GOT3 (cell line): ENCODE measurements around the gene CAMK2D.
A peak's percentile ranks its signal among the peaks of the same experiment; 100 is the strongest.

ENCODE experiments used
- DNase-seq: peaks from one replicate; lab custom pipeline; 2025; ENCODE audit warnings: mixed read lengths; lab: John Stamatoyannopoulos, UW

CAMK2D gene

GRCh38 chr4:113472864-113473263 lies 288.7 kb downstream of the CAMK2D start:
- DNase-seq = no peak

DNA sequence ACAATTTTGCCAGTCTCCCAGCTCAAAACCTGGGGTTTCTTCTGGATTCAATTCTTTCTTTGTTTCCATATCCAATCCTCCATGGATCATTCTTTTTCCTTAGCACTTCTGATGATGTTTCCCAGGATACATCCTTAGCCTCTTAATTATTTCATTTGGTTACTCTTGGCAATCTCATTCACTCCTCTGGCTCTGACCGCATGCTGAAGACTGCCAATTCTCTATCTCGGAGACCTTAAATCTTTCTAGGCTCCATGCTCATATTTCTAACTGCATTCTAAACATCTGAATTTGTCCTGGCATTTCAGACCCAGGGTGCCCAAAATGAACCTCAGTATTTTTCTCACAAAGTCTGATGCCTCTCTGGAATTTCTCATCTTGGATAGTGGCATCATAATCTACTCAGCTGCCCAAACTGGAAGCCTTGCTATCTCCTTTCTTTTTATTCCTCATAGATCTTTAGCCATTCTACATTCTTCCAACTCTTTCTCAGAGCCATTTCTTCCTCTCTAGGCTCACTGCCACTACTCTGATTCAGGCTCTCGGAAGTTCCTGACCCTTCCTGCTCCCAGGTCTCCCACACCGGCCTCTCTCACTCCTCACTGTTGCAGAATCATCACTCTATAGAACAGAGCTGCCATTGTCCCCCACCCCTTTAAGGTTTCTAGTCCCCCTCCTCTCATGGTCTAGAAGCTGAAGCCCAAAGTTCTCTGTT lies 290.2 kb downstream of the CAMK2D start:
- DNase-seq = no peak

DNA sequence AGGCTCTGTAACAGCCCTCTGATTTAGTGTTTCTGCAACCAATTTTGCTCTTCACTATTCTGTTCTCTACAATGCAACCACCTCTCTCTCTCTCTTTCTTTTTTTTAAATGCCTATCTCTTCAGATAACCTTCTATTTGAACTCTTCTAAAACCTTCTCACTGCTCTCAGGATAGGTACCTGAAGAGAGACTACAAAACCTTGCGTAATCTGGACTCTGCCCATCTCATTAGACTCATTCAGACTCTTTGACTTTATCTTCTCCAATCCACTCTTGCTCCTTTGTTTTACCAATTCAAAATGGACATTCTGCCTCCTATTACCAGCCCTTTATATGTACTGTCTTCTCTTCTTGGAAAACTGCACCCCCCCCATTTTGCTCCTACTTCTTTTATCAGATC lies 291.6 kb downstream of the CAMK2D start:
- DNase-seq = no peak

DNA sequence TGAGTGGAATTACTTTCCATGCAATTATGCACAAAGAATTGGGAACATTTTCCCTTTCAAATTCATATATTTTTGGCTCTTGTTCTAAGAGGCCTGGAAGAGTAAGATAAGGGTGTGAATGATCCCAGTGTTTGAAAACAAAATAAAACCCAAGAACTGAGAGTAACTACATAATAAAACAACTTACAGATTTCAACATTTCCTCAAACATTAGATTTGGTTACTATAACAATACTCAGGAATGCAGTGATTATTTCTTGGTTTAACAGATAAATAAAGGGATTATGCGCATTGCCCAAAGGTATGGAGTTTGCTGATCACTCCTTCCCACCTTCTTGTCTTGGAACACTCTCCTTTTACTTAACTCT lies 292.5 kb downstream of the CAMK2D start:
- no peak for DNase-seq

GRCh38 chr4:113468165-113469022 lies 293.1 kb downstream of the CAMK2D start:
- DNase-seq = peak; percentile 34

- DNase-seq = no peak
Observed at GRCh38 chr4:113467581-113467980, 294.0 kb downstream of the CAMK2D start.

DNA sequence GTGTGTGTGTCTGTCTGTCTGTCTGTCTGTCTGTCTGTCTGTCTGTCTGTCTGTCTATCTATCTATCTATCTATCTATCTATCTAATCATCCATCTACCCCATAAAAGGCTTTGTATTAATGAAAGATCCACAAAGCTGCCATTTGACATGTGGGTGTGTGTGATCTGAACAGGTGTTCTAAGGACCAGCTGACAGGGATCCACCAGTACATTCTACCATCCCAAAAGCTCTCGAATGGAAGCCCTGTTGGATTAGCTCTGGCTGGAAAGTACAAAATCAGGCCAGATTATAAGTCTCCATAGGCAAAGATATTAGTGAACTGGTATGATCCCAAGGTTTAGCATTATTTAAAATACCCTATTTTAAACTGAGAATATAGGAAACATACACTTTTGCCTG lies 299.3 kb downstream of the CAMK2D start:
- no peak for DNase-seq

DNA sequence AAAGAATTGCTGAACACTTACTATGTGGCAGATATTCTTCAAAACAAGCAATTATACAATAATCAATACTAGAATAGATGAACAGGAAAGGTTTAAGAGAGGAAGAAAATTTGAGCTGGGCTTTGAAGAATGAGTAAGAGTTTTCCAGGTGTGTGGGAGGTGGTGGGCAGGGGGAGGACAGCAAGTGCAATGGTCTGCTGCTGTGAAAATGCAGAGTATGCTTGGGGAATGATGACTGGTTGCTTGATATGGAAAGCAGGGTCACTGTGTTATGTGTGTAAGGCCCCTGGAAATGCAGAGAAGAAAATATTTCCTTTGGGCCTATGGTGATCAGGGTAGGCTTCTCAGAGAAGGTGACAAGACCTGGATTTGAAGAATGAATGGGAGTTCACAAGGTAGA lies 300.3 kb downstream of the CAMK2D start:
- DNase-seq = no peak

GRCh38 chr4:113457886-113458285 lies 303.7 kb downstream of the CAMK2D start:
- DNase-seq = no peak

GRCh38 chr4:113457121-113457520 lies 304.4 kb downstream of the CAMK2D start:
- DNase-seq = no peak

DNA sequence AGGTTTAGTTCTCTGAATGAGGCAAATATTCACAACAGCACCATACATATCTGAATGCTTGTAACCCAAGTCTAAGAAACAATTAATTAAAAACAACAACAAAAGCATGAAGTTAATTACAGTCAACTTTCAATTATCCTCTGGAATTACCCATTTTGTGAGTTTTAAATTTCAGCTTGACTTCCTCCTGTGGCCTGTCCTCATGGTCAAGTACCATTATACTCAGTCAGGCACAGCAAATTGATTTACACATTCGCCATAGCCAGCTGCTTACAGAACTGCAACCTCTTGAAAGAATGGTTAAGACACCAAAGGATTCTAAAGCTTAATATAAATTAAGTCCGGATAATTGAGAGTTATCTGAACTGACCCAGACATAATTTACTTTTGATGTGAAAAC lies 306.5 kb downstream of the CAMK2D start:
- DNase-seq = no peak

- DNase-seq = no peak
Observed at GRCh38 chr4:113452868-113453620, 308.5 kb downstream of the CAMK2D start.

DNA sequence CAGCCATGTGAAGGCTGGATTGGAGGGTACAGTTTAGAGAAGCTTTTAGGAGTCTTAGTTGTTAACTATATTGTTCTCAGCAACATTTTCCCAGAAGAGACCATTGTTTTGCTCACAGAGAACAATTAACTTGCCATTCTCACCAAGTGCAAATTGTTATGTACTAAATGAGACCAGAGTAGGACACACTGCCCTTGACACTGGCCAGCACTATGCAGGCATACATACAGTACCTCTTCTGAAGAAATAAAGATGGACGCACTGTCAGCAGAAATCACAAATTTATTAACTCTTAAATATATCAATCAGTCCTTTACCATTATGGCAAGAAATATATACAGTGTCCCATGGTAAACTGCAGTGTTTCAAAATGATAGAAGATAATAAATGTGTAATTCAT lies 309.4 kb downstream of the CAMK2D start:
- no peak for DNase-seq

GRCh38 chr4:113450295-113451080 lies 311.1 kb downstream of the CAMK2D start:
- DNase-seq = no peak

- DNase-seq = no peak
Observed at GRCh38 chr4:113449410-113449974, 312.0 kb downstream of the CAMK2D start.

- DNase-seq = no peak
Observed at GRCh38 chr4:113447769-113448168, 313.8 kb downstream of the CAMK2D start.

GRCh38 chr4:113447061-113447460 lies 314.5 kb downstream of the CAMK2D start:
- no peak for DNase-seq

GRCh38 chr4:113446019-113446418 lies 315.5 kb downstream of the CAMK2D start:
- DNase-seq = no peak

- DNase-seq = peak; percentile 1
Observed at GRCh38 chr4:113445286-113445685, 316.3 kb downstream of the CAMK2D start.

DNA sequence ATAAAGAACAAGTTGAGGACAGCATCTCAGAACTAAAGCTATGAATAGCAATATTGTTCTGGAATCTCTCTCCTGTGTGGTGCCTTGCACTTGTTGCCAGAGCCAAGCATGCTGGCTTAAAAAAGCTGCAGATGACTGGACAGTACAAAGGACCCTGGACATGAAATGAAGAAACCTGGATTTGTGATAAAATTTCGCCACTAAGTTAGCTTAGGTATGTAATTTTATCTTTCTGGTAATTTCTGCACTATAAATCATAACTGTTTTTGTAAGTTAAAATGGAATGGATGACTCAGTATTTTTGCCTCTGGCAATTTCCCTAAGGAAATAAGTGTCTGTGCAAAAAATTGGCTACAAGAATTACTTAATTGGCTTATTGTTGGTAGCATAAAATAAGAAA lies 317.2 kb downstream of the CAMK2D start:
- no peak for DNase-seq

DNA sequence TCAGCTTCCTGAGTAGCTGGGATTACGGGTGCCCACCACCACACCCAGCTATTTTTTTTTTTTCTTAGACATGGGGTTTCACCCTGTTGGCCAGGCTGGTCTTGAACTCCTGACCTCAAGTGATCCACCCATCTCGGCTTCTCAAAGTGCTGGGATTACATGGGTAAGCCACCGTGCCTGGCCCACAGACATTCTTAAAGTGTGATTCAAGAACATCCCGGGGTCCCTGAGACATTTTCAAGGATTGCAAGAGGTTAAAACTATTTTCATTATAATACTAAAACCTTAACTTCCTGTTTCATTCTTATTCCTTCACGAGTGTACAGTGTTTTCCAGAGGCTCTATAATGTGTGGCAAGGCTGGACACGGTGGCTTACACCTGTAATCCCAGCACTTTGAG lies 318.7 kb downstream of the CAMK2D start:
- DNase-seq = no peak

- DNase-seq = no peak
Observed at GRCh38 chr4:113440371-113440770, 321.2 kb downstream of the CAMK2D start.
